ENCODE results near the gene PRSS33.

DNA sequence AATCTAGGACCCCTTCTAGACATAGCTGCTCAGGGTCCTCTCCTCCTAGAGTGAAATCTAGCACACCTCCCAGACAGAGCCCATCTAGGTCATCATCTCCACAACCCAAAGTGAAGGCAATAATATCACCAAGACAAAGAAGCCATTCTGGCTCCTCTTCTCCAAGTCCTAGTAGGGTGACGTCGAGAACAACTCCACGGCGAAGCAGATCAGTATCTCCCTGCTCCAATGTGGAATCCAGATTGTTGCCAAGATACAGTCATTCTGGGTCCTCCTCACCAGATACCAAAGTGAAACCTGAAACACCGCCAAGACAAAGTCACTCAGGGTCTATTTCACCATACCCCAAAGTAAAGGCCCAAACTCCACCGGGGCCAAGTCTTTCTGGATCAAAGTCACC lies 24.2 kb downstream of the PRSS33 start:
- TF ChIP-seq CTCF (IDR thresholded peaks at IDR 0.05) (no peak), POLR2A (IDR thresholded peaks at IDR 0.05) (no peak), EP300 (IDR thresholded peaks at IDR 0.05) (no peak)
